Brain microvascular endothelial cell (primary cell): ENCODE data around the gene JARID2.

Experiments
- DNase-seq: peaks from one replicate; pipeline ENCODE4 v3.0.0-alpha.2; 2020
- H3K27ac ChIP-seq: fragments of 250-450 bp; sonication (Bioruptor Pico); 2 replicates; pipeline ENCODE4 v1.5.1; 2020; ENCODE audit warnings: mild to moderate bottlenecking, moderate library complexity
- H3K27me3 ChIP-seq: fragments of 250-450 bp; sonication (Bioruptor Pico); replicated peaks from 2 replicates; pipeline ENCODE4 v1.5.1; 2020; ENCODE audit warnings: mild to moderate bottlenecking
- H3K36me3 ChIP-seq: fragments of 250-450 bp; sonication (Bioruptor Pico); replicated peaks from 2 replicates; pipeline ENCODE4 v1.5.1; 2020; ENCODE audit warnings: mild to moderate bottlenecking
- H3K4me3 ChIP-seq: 2 replicates; pipeline ENCODE4 v1.5.1; 2011; ENCODE audit warnings: low read depth, mild to moderate bottlenecking, control low read depth, low read length, moderate library complexity
- in situ Hi-C: cut with HindIII; loops from 2 replicates; pipeline ENCODE4 v1.10.0; 2017; ENCODE audit warnings: low sequenced_read_pairs, low pct_ligation_motif_present
- TF ChIP-seq, protein P1 (sequence below): IDR thresholded peaks from 2 replicates; pipeline ENCODE4 v1.5.1; 2011; ENCODE audit warnings: low read depth, mild to moderate bottlenecking, moderate library complexity, low read length, control low read depth, inconsistent platforms; ENCODE audit errors: missing control alignments

The JARID2 gene

DNA sequence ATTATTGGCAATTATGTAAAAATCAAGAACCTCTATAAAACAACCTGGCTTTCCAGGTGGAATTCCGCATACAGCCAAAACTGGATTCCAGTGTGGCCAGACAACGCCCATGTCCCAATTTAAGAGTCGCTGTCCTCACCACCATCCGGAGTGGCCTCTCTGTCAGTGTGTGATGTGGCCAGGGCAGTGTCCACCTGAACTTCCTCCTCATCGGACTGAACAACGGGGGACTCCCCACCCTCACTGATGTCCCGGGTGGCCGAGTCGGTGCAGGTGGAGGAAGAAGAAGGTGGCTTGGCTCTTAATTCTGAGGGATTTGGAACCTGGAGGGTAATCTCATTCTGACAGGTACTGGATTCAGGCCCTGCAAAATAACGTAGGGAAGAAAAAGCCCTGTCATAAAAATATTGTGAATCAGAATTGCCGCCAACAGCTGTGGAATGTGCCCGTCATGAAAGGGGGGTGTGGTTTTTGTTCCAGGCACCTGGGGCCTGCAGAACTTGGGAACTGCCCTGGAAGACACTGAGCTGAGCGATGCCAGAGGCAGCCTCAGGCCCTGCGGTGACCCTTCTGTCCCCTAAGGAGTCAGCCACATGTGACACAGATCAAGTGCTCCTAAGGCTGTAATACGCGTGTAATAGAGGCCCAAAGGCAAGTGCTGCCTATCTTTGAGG is 277.1 kb downstream of the JARID2 start:
- in situ Hi-C loops = no loop called here
- Histone ChIP-seq H3K27me3 (no peaks in the 10 kb centered on the region), H3K36me3 (peaks cover 15% of the 10 kb centered on the region), H3K4me3 (no peak overlapping the region), H3K27ac (no peak overlapping the region)
- DNase-seq = no peak
- TF ChIP-seq, protein P1, sequence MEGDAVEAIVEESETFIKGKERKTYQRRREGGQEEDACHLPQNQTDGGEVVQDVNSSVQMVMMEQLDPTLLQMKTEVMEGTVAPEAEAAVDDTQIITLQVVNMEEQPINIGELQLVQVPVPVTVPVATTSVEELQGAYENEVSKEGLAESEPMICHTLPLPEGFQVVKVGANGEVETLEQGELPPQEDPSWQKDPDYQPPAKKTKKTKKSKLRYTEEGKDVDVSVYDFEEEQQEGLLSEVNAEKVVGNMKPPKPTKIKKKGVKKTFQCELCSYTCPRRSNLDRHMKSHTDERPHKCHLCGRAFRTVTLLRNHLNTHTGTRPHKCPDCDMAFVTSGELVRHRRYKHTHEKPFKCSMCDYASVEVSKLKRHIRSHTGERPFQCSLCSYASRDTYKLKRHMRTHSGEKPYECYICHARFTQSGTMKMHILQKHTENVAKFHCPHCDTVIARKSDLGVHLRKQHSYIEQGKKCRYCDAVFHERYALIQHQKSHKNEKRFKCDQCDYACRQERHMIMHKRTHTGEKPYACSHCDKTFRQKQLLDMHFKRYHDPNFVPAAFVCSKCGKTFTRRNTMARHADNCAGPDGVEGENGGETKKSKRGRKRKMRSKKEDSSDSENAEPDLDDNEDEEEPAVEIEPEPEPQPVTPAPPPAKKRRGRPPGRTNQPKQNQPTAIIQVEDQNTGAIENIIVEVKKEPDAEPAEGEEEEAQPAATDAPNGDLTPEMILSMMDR = no peak

- no peak for DNase-seq
- in situ Hi-C loops = no loop called here
- TF ChIP-seq, protein P1 = no peak
- Histone ChIP-seq H3K4me3 (no peak overlapping the region), H3K27me3 (no peaks in the 10 kb centered on the region), H3K27ac (no peak overlapping the region), H3K36me3 (peaks cover 15% of the 10 kb centered on the region)
These were observed 278.1 kb downstream of the JARID2 start for GRCh38 chr6:15523679-15524630.

DNA sequence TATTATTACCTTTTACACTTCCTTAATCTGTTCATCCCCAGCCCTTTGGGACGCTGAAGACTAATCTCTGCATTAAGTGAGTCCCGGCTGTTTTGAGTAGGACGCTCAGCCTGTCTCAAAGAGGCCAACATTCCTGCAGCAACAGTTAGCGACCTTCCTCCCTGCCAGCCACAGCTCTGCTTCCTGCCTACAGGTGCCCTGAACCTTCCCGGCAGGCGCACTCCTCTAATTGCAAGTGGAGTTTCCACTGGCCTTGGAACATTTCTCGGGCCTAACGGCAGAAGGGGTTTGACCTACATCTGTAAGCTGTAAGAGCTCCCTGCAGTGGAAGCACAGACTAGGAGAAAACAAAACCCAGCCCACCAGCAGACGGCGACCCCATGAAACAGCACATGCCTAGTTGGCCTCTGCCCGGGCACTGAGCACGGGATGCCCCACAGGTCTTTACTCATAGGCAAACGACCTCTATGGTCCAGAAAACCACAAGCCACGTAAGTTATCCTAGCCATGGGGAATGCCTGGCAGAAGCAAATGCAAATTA is 279.1 kb downstream of the JARID2 start:
- TF ChIP-seq, protein P1 = no peak
- Histone ChIP-seq H3K36me3 (peaks cover 15% of the 10 kb centered on the region), H3K27me3 (no peaks in the 10 kb centered on the region), H3K4me3 (no peak overlapping the region), H3K27ac (no peak overlapping the region)
- no peak for DNase-seq
- in situ Hi-C loops = no loop called here

GRCh38 chr6:15526212-15526701 is 280.4 kb downstream of the JARID2 start:
- no peaks in the 10 kb centered on the region for H3K27me3 ChIP-seq
- H3K36me3 ChIP-seq = peaks cover 15% of the 10 kb centered on the region
- H3K4me3 ChIP-seq = no peak overlapping the region
- no peak overlapping the region for H3K27ac ChIP-seq
- TF ChIP-seq, protein P1 = no peak
- in situ Hi-C loops = no loop called here
- no peak for DNase-seq

DNA sequence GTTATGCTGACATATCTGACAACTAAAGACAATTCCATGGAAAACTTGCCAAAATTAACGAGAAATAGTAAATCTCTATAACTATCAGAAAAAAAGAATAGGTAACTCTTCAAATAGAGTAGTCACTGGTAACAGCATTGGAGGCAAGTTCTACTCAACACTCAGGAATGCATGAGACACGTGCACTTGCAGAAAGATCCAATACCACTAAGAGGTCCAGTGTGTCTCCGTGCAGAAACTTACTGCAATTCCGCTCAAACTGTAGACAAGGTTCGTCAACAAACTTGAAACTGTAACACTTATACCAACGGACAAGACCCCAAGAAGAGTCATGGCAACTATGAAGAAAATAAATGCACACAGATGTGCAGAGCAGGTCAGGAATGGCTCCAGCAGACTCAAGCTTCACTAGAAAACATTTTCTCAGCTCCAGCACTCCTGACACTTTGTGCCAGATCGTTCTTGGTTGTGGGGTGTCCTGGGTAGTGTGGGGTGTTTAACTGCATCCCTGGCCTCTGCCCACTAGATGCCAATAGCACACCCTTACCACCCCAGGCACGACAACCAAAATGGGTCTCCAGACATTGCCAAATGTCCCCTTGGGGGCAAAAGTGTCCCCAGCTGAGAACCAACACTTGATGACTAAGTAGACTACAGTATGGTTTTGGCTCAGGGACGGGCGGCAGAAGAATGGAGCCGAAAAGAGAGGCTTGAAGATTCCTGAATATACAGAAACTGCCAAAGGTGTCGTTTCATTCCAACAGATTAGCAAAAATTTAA is 282.2 kb downstream of the JARID2 start:
- no peak overlapping the region for H3K4me3 ChIP-seq
- in situ Hi-C loops = no loop called here
- H3K27me3 ChIP-seq = no peaks in the 10 kb centered on the region
- no peak for DNase-seq
- TF ChIP-seq, protein P1 = no peak
- H3K36me3 ChIP-seq = peaks cover 4% of the 10 kb centered on the region
- no peak overlapping the region for H3K27ac ChIP-seq
